Activated naive CD8-positive, alpha-beta T cell treated with anti-CD3 and anti-CD28 coated beads, Interleukin-2, amount 50 U/mL, for 16 hours (primary cell): ENCODE measurements around the gene PITPNM3.
A peak's percentile ranks its signal among the peaks of the same experiment; 100 is the strongest.

Source experiments
- DNase-seq: peaks from one replicate; pipeline ENCODE4 v3.0.0-alpha.2; 2020; ENCODE audit warnings: low read depth, low spot score

PITPNM3 gene

GRCh38 chr17:6479622-6480302, 76.6 kb downstream of the PITPNM3 start:
- no peak for DNase-seq

GRCh38 chr17:6478486-6478885, 77.9 kb downstream of the PITPNM3 start:
- no peak for DNase-seq

DNA sequence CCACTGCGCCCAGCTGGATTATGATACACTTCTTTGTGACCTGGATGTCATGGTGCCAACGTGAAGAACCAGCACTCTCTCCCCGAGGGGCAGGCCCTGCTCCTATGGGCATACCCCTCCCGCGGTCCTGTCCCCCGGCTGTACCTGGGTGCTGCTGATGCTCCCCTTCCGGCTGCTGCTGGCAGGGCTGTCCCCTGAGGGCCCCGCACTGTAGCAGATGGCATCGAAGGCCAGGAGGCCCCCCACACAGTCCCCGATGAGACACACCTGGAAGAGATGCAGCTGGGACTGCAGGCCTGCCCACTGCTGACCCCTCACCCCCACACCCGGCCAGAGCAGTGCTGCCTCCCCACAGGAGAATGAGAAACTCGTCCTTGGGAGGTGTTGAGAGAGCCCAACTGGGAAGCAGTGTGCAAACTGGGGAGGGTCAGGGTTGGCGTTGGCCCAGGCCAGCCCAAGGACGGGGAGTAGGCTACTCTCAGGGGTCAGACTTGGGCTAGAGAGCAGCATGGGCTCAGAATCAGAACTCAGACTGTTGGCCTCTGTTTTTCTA, 78.4 kb downstream of the PITPNM3 start:
- no peak for DNase-seq

DNA sequence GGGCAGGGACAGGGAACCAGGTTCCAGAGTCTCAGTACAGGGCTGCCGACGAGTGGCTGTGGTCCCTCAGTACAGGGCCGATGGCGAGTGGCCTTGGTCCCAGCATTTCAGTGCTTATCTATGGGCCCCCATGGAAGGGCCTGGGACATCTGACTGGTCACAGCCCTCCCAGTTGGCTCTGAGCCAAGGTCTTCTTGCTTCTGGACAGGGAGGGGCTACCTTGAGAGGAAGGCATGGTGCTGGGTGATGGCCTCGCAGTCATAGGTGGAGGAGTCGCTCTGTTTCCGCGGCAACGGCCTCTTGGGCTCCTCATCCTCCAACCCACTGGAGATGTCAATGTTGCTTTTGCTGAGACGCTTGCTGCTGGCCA, 79.6 kb downstream of the PITPNM3 start:
- DNase-seq = no peak

- no peak for DNase-seq
Observed at GRCh38 chr17:6476076-6476809, 80.1 kb downstream of the PITPNM3 start.

DNA sequence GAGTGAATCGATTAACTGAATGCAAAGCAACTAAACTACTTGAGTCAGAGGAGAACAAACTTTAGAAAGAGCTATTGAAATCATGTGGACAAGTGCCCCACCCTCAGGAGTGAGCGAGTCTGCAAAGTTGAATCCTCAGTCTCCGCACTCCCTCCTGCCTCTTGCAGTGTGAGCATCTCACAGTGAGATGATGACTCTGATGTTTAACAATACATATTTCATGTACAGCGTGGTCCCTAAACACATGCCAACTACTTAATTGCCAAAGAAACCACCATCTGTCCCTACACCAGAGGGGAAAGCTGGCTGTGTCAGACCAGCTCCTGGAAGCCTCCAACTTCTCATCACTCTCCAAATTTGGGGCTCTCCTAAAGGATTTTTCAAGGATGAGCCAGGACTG, 80.9 kb downstream of the PITPNM3 start:
- DNase-seq = no peak

DNA sequence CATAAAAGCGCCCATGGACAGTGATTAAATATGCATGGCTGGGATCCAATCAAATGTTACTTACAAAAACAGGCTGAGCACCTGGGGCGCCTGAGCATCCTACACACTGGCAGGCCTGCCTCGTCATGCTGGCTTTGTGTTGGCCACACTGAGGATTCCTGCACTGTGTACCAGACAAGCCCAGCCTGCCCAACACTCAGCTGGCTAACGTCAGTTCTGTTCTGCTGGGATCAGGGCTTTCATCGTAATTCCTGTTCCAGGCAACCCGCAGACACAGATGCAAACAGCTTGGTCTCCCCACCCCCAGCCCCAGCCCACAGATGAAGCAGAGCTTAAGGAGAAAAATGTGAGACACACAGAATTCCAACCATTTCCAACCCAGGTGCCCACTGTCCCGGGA, 81.4 kb downstream of the PITPNM3 start:
- no peak for DNase-seq

- DNase-seq = no peak
Observed at GRCh38 chr17:6474376-6474775, 82.0 kb downstream of the PITPNM3 start.

GRCh38 chr17:6473128-6473767, 83.1 kb downstream of the PITPNM3 start:
- DNase-seq = peak; percentile 47

- no peak for DNase-seq
Observed at GRCh38 chr17:6472517-6472916, 83.8 kb downstream of the PITPNM3 start.

DNA sequence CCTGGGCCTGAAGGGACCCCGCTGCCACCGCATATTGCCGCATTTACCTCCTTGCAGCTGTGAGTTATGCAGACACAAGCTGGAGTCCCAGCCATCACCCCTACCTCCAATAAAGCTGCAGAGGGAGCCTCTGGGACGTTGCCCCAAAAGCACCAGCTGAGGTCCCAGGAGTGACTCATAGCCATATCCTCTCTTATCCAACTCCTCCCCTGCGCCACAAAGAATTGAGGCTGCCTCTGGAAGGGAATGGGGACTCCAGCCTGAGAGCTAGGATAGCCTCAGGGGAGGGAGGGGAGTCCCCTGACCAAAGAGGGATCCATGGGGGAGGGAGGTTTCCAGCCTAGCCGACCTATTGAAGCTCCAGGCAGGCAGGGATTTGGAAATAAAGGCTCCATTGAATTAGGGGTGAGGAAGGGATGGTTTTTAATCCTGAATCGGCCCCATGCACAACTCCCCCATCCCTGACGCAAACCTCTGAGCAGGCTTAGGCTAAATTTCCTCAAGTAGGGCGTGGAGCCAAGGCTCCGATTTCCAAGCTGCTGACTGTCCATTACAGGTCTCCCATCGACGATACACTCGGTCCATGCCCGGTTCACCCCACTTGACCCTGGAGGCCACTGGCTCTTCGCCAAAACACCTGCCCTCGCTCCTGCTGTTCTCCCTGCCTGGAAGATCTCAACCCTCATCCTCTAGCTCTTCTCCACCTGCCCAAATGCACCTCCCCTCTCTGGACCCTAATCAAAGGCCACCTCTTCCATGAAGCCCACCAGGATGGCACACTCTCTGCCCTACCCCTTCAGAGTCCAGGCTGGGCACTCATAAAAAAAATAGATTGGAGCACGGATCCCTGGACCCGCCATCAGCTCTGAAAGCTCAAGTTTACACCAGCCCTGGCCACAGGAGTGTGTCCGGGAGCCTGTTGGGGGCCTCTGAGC, 84.6 kb downstream of the PITPNM3 start:
- no peak for DNase-seq

- DNase-seq = no peak
Observed at GRCh38 chr17:6470751-6471521, 85.4 kb downstream of the PITPNM3 start.

GRCh38 chr17:6470146-6470718, 86.1 kb downstream of the PITPNM3 start:
- no peak for DNase-seq

- DNase-seq = no peak
Observed at GRCh38 chr17:6468051-6468790, 88.1 kb downstream of the PITPNM3 start.

GRCh38 chr17:6467567-6467966, 88.8 kb downstream of the PITPNM3 start:
- no peak for DNase-seq

GRCh38 chr17:6465206-6466003, 91.0 kb downstream of the PITPNM3 start:
- no peak for DNase-seq

DNA sequence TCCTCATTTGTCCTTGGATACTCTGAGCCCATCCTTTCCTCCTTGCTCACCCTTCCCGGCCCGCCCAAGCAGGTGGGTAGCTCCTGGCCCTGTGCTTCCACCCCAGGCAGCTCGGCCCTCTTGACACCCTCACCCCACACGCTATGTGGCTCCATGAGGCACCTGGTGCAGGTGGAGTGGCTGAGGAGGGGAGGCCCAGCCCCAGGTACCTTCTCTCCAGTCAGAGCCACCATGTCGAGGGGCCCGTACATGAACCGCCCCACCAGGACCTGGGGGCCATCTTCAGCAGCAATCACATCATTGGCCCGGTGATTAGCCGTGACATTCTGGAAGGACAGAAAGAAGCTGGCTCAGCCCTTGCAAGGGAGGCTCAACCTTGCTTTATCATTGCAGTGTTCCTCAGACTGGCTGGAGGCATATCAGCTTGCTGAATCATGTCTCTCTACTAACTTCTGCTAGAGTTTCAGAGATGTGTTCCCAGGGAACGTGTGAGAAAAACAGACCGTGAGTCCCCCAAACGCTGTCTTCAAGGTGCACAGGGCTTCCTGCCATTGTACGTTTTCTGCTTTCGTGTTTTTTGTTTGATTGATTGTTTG, 91.8 kb downstream of the PITPNM3 start:
- no peak for DNase-seq
